ENCODE measurements around the gene ATAD2B.

Gene ATAD2B

GRCh38 chr2:23836505-23836904 is 90.4 kb downstream of the ATAD2B start:
- no peak for DNase-seq

- no peak for DNase-seq
Measured at GRCh38 chr2:23835988-23836387, 90.9 kb downstream of the ATAD2B start.

- no peak for DNase-seq
Measured at GRCh38 chr2:23835423-23835822, 91.5 kb downstream of the ATAD2B start.

- DNase-seq = no peak
Measured at GRCh38 chr2:23828986-23829385, 97.9 kb downstream of the ATAD2B start.

- DNase-seq = no peak
Measured at GRCh38 chr2:23828256-23828980, 98.5 kb downstream of the ATAD2B start.

- no peak for DNase-seq
Measured at GRCh38 chr2:23827287-23827686, 99.6 kb downstream of the ATAD2B start.

GRCh38 chr2:23826771-23827170 is 100.2 kb downstream of the ATAD2B start:
- no peak for DNase-seq

GRCh38 chr2:23826040-23826439 is 100.9 kb downstream of the ATAD2B start:
- DNase-seq = no peak

GRCh38 chr2:23824777-23825212 is 102.1 kb downstream of the ATAD2B start:
- peak; percentile 23 to 49 for DNase-seq

GRCh38 chr2:23823863-23824262 is 103.1 kb downstream of the ATAD2B start:
- DNase-seq = no peak

- no peak for DNase-seq
Measured at GRCh38 chr2:23814963-23815362, 112.0 kb downstream of the ATAD2B start.

- DNase-seq = no peak
Measured at GRCh38 chr2:23813438-23813837, 113.5 kb downstream of the ATAD2B start.

- DNase-seq = no peak
Measured at GRCh38 chr2:23809150-23809549, 117.8 kb downstream of the ATAD2B start.

GRCh38 chr2:23806665-23807249 is 120.2 kb downstream of the ATAD2B start:
- DNase-seq = no peak

- no peak for DNase-seq
Measured at GRCh38 chr2:23806201-23806600, 120.7 kb downstream of the ATAD2B start.

- DNase-seq = no peak
Measured at GRCh38 chr2:23803965-23804542, 122.9 kb downstream of the ATAD2B start.

- DNase-seq = no peak
Measured at GRCh38 chr2:23803264-23803964, 123.5 kb downstream of the ATAD2B start.

GRCh38 chr2:23801396-23801795 is 125.5 kb downstream of the ATAD2B start:
- no peak for DNase-seq

- DNase-seq = no peak
Measured at GRCh38 chr2:23794234-23794633, 132.7 kb downstream of the ATAD2B start.

- no peak for DNase-seq
Measured at GRCh38 chr2:23793476-23793875, 133.4 kb downstream of the ATAD2B start.

GRCh38 chr2:23791030-23791429 is 135.9 kb downstream of the ATAD2B start:
- DNase-seq = no peak

- no peak for DNase-seq
Measured at GRCh38 chr2:23789012-23789411, 137.9 kb downstream of the ATAD2B start.

- DNase-seq = no peak
Measured at GRCh38 chr2:23788100-23788499, 138.8 kb downstream of the ATAD2B start.

GRCh38 chr2:23784971-23785370 is 142.0 kb downstream of the ATAD2B start:
- DNase-seq = no peak
